Mesenchymal stem cell (in vitro differentiated cells and primary cell): ENCODE data around the gene PHLPP2.
A peak's percentile ranks its signal among the peaks of the same experiment; 100 is the strongest.

Experiments used
- DNase-seq: peaks from one replicate; pipeline ENCODE4 v3.0.0-alpha.2; 2013
- H2AFZ ChIP-seq: one replicate; pipeline ENCODE4 v1.6.1; 2013; ENCODE audit warnings: low read depth, mild to moderate bottlenecking, control low read depth, inconsistent platforms, low read length, moderate library complexity
- H2AK5ac ChIP-seq: 2 replicates; pipeline ENCODE4 v1.6.1; 2013; ENCODE audit warnings: low read length, moderate library complexity, mild to moderate bottlenecking, inconsistent platforms; ENCODE audit not compliant: severe bottlenecking
- H2BK120ac ChIP-seq: one replicate; pipeline ENCODE4 v1.6.1; 2013; ENCODE audit warnings: low read depth, mild to moderate bottlenecking, inconsistent platforms, low read length, moderate library complexity
- H2BK12ac ChIP-seq, 2 experiments: one replicate each; pipeline ENCODE4 v1.6.1; 2013; ENCODE audit warnings: inconsistent platforms in 2 of 2, low read length in 2 of 2, mild to moderate bottlenecking in 2 of 2, moderate library complexity in 2 of 2, control low read depth in 1 of 2
- H2BK15ac ChIP-seq: one replicate; pipeline ENCODE4 v1.6.1; 2013; ENCODE audit warnings: mild to moderate bottlenecking, low read depth, inconsistent platforms; ENCODE audit not compliant: poor library complexity, severe bottlenecking
- H2BK5ac ChIP-seq: 2 replicates; pipeline ENCODE4 v1.6.1; 2013; ENCODE audit warnings: low read depth, mild to moderate bottlenecking, low read length, control low read depth, inconsistent platforms; ENCODE audit not compliant: poor library complexity, severe bottlenecking
- H3K14ac ChIP-seq, 2 experiments: one replicate each; pipeline ENCODE4 v1.6.1; 2013; ENCODE audit warnings: inconsistent platforms in 2 of 2, low read length in 2 of 2, control low read depth in 1 of 2, mild to moderate bottlenecking in 1 of 2, moderate library complexity in 1 of 2
- H3K18ac ChIP-seq, 2 experiments: one replicate each; pipeline ENCODE4 v1.6.1; 2013; ENCODE audit warnings: inconsistent platforms in 2 of 2, low read length in 2 of 2, control low read depth in 1 of 2, low read depth in 1 of 2, mild to moderate bottlenecking in 1 of 2
- H3K23ac ChIP-seq, 2 experiments: one replicate each; pipeline ENCODE4 v1.6.1; 2013; ENCODE audit warnings: inconsistent platforms in 2 of 2, low read length in 2 of 2, mild to moderate bottlenecking in 2 of 2, moderate library complexity in 2 of 2, control low read depth in 1 of 2
- H3K27ac ChIP-seq: 2 replicates; pipeline ENCODE4 v1.5.1; 2013; ENCODE audit warnings: mild to moderate bottlenecking, moderate library complexity, low read length, control low read depth, inconsistent platforms; ENCODE audit not compliant: poor library complexity, severe bottlenecking
- H3K27me3 ChIP-seq, 2 experiments: 2 replicates each; pipeline versions ENCODE4 v1.6.1 to v1.7.0; 2013; ENCODE audit warnings: low read length in 2 of 2, mild to moderate bottlenecking in 2 of 2, moderate library complexity in 2 of 2, control low read depth in 1 of 2, inconsistent platforms in 1 of 2; ENCODE audit not compliant: control insufficient read depth in 1 of 2, insufficient read depth in 1 of 2
- H3K36me3 ChIP-seq, 2 experiments: 2 replicates each; pipeline versions ENCODE4 v1.6.1 to v1.7.0; 2013; ENCODE audit warnings: low read length in 2 of 2, control low read depth in 1 of 2, inconsistent platforms in 1 of 2, low read depth in 1 of 2, mild to moderate bottlenecking in 1 of 2; ENCODE audit not compliant: insufficient read depth in 2 of 2, control insufficient read depth in 1 of 2
- H3K4ac ChIP-seq, 2 experiments: one replicate each; pipeline ENCODE4 v1.6.1; 2013; ENCODE audit warnings: inconsistent platforms in 2 of 2, low read length in 2 of 2, mild to moderate bottlenecking in 2 of 2, moderate library complexity in 2 of 2, control low read depth in 1 of 2, low read depth in 1 of 2
- H3K4me1 ChIP-seq: 2 replicates; pipeline ENCODE4 v1.6.1; 2013; ENCODE audit warnings: low read depth, low read length, control low read depth; ENCODE audit not compliant: control insufficient read depth, insufficient read depth
- H3K4me2 ChIP-seq: 2 replicates; pipeline ENCODE4 v1.6.1; 2013; ENCODE audit warnings: low read length, mild to moderate bottlenecking, inconsistent platforms; ENCODE audit not compliant: poor library complexity, severe bottlenecking
- H3K4me3 ChIP-seq, 2 experiments: 2 replicates each; pipeline versions ENCODE4 v1.5.1 to v1.7.0; 2013; ENCODE audit warnings: low read length in 2 of 2, mild to moderate bottlenecking in 2 of 2, control low read depth in 1 of 2, low read depth in 1 of 2; ENCODE audit not compliant: insufficient read depth in 1 of 2
- H3K79me1 ChIP-seq: replicated peaks from 2 replicates; pipeline ENCODE4 v1.6.1; 2013; ENCODE audit warnings: mild to moderate bottlenecking, control low read depth, low read length, inconsistent platforms; ENCODE audit not compliant: poor library complexity, severe bottlenecking
- H3K9ac ChIP-seq: 2 replicates; pipeline ENCODE4 v1.7.0; 2013; ENCODE audit warnings: mild to moderate bottlenecking, low read length, moderate library complexity
- H3K9me3 ChIP-seq: 2 replicates; pipeline ENCODE4 v1.7.0; 2013; ENCODE audit warnings: mild to moderate bottlenecking, low read length; ENCODE audit not compliant: control insufficient read depth
- H4K8ac ChIP-seq: one replicate; pipeline ENCODE4 v1.6.1; 2013; ENCODE audit warnings: inconsistent platforms, mild to moderate bottlenecking, low read length, moderate library complexity
- H4K91ac ChIP-seq: one replicate; pipeline ENCODE4 v1.6.1; 2013; ENCODE audit warnings: mild to moderate bottlenecking, low read length, inconsistent platforms
- WGBS: methylation state at CpG from one replicate; pipeline ENCODE4 v1.1.7; 2013; ENCODE audit warnings: mixed read lengths; 5-methylcytosine and 5-hydroxymethylcytosine counted together

Gene PHLPP2

GRCh38 chr16:71672803-71673581 is 51.5 kb downstream of the PHLPP2 start:
- Histone ChIP-seq H3K4me2 (no peak overlapping the region), H4K91ac (no peak overlapping the region), H3K18ac (no peak overlapping the region), H3K36me3 (peaks cover 16 to 85% of the 10 kb centered on the region in 2 experiments), H2BK120ac (no peak overlapping the region), H3K27ac (no peak overlapping the region), H2BK12ac (no peak overlapping the region), H3K4me3 (no peak overlapping the region), H2BK15ac (no peak overlapping the region), H3K9ac (no peak overlapping the region), H3K14ac (no peak overlapping the region), H3K4me1 (no peaks in the 10 kb centered on the region), H3K9me3 (no peaks in the 10 kb centered on the region), H2BK5ac (no peak overlapping the region), H3K4ac (no peak overlapping the region), H2AFZ (no peak overlapping the region), H3K27me3 (no peaks in the 10 kb centered on the region), H2AK5ac (no peak overlapping the region), H3K23ac (no peak overlapping the region), H4K8ac (no peak overlapping the region), H3K79me1 (peaks cover 4% of the 10 kb centered on the region)
- DNase-seq, result no peak
- WGBS, result 97% methylated on average over 2 of the region's 5 CpGs

DNA sequence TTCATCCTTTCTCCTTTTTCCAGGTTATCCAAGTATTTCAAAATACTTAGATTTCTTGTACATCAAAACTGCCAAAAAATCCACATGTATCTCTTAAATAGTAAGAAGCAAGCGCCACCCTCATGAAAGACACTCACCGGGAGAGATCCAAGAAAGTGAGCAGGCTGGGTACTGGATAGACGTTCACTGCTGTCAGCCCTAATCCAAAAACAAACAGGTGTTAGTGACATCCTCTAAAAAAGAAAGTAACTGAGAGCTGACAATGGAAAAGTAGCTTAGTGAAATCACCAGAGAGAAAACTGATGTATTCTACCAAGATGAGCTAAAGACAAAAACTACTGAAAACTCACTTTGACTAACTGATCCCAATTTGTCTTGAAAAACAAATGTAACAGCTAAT is 52.4 kb downstream of the PHLPP2 start:
- H4K91ac ChIP-seq, result no peak overlapping the region
- WGBS, result 100% methylated on average over 2 of the region's 3 CpGs
- no peaks in the 10 kb centered on the region for H3K9me3 ChIP-seq
- no peak overlapping the region for H3K4me3 ChIP-seq
- DNase-seq, result no peak
- no peaks in the 10 kb centered on the region for H3K27me3 ChIP-seq
- H3K23ac ChIP-seq, result no peak overlapping the region
- no peak overlapping the region for H3K18ac ChIP-seq
- H3K36me3 ChIP-seq, result peaks cover 16 to 87% of the 10 kb centered on the region in 2 experiments
- no peak overlapping the region for H3K9ac ChIP-seq
- no peak overlapping the region for H4K8ac ChIP-seq
- no peak overlapping the region for H2BK15ac ChIP-seq
- H2BK12ac ChIP-seq, result no peak overlapping the region
- H3K4ac ChIP-seq, result no peak overlapping the region
- H3K27ac ChIP-seq, result no peak overlapping the region
- no peaks in the 10 kb centered on the region for H3K4me1 ChIP-seq
- no peak overlapping the region for H2AFZ ChIP-seq
- no peak overlapping the region for H2AK5ac ChIP-seq
- H2BK120ac ChIP-seq, result no peak overlapping the region
- H3K4me2 ChIP-seq, result no peak overlapping the region
- peaks cover 4% of the 10 kb centered on the region for H3K79me1 ChIP-seq
- H3K14ac ChIP-seq, result no peak overlapping the region
- no peak overlapping the region for H2BK5ac ChIP-seq

GRCh38 chr16:71671165-71671564 is 53.3 kb downstream of the PHLPP2 start:
- Histone ChIP-seq H3K18ac (no peak overlapping the region), H2AK5ac (no peak overlapping the region), H3K79me1 (peaks cover 4% of the 10 kb centered on the region), H3K4me1 (no peaks in the 10 kb centered on the region), H3K4me2 (no peak overlapping the region), H3K14ac (no peak overlapping the region), H3K9me3 (no peaks in the 10 kb centered on the region), H2BK5ac (no peak overlapping the region), H3K27me3 (no peaks in the 10 kb centered on the region), H3K36me3 (peaks cover 16 to 89% of the 10 kb centered on the region in 2 experiments), H2AFZ (no peak overlapping the region), H4K8ac (no peak overlapping the region), H3K27ac (no peak overlapping the region), H2BK12ac (no peak overlapping the region), H3K4ac (no peak overlapping the region), H2BK120ac (no peak overlapping the region), H3K23ac (no peak overlapping the region), H2BK15ac (no peak overlapping the region), H3K9ac (no peak overlapping the region), H4K91ac (no peak overlapping the region), H3K4me3 (no peak overlapping the region)
- 98% methylated on average over 2 of the region's 3 CpGs for WGBS
- no peak for DNase-seq

DNA sequence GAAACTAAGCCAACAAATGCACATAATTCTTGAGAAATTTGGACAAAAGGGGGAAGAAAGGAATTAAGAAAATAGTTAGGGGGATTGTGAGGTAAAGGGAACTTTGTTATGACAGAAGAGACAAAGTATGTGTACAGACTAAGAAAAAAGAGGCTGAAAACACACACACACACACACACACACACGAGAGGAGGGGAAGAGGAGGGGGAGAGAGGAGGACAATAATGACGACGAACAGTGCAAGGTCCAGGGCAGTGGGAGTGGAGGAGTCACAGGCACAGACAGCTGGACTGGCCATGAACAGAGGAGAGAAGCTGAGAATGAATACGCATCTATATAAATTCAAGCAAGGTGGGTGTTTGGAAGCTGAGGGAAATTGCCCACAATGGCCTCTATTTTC is 54.0 kb downstream of the PHLPP2 start:
- Histone ChIP-seq H3K4me2 (no peak overlapping the region), H2AFZ (no peak overlapping the region), H3K4me1 (no peaks in the 10 kb centered on the region), H3K27ac (no peak overlapping the region), H3K4me3 (no peak overlapping the region), H4K91ac (no peak overlapping the region), H3K23ac (peak overlapping the region in 1 of 2 experiments; percentile 64), H3K9ac (no peak overlapping the region), H3K27me3 (no peaks in the 10 kb centered on the region), H2BK5ac (no peak overlapping the region), H2BK15ac (no peak overlapping the region), H3K9me3 (no peaks in the 10 kb centered on the region), H3K79me1 (peaks cover 4% of the 10 kb centered on the region), H3K36me3 (peaks cover 16 to 89% of the 10 kb centered on the region in 2 experiments), H4K8ac (no peak overlapping the region), H2BK120ac (no peak overlapping the region), H2AK5ac (no peak overlapping the region), H3K4ac (no peak overlapping the region), H3K14ac (no peak overlapping the region), H3K18ac (no peak overlapping the region), H2BK12ac (no peak overlapping the region)
- no peak for DNase-seq
- WGBS, result 84% methylated on average over 4 of the region's 4 CpGs
